IMR-90 (cell line): ENCODE data around the gene FAF1. TPM values are rescaled to one million over a fixed set of nuclear protein-coding genes. Genes with fewer than 3 reads are reported as not detected.

ENCODE experiments used
- ATAC-seq: fragments of 200-7000 bp; cut with Tn5 transposase; 2 replicates; pipeline ENCODE4 v1.9.1; 2020; ENCODE audit warnings: low read depth, mild to moderate bottlenecking, moderate library complexity
- BruUV-seq: library from RNA; stranded (reverse); fragments of 400-500 nt; replicated peaks from 2 replicates; lab custom pipeline; 2021; lab: Mats Ljungman, UMichigan
- CTCF ChIA-PET: fragments of 300-600 bp; formaldehyde crosslinking; extraction: SDS; loops from one replicate; lab custom pipeline; 2021; ENCODE audit warnings: antibody characterized with exemption; lab: Yijun Ruan, JAX
- POLR2A ChIA-PET: fragments of 300-600 bp; sonication (Branson Sonifier 250); formaldehyde crosslinking; loops from one replicate; lab custom pipeline; 2022; ENCODE audit warnings: antibody characterized with exemption; ENCODE audit not compliant: unreplicated experiment; lab: Charles Lee
- DNase-seq: peaks from one replicate; pipeline ENCODE4 v3.0.0; 2013
- H2AFZ ChIP-seq: replicated peaks from 2 replicates; pipeline ENCODE3; 2013; ENCODE audit warnings: low read length, mild to moderate bottlenecking; ENCODE audit not compliant: poor library complexity
- H2AK5ac ChIP-seq: 2 replicates; pipeline ENCODE4 v1.6.1; 2013; ENCODE audit warnings: low read depth, low read length, inconsistent platforms
- H2AK9ac ChIP-seq: replicated peaks from 2 replicates; pipeline ENCODE3; 2013; ENCODE audit warnings: mild to moderate bottlenecking, low read depth, low read length, moderate library complexity; ENCODE audit not compliant: poor library complexity
- H2BK120ac ChIP-seq: 2 replicates; pipeline ENCODE4 v1.6.1; 2013; ENCODE audit warnings: low read depth, low read length, inconsistent platforms
- H2BK15ac ChIP-seq: 3 replicates; pipeline ENCODE4 v1.6.1; 2013; ENCODE audit warnings: low read depth, low read length, inconsistent platforms
- H2BK20ac ChIP-seq: 2 replicates; pipeline ENCODE4 v1.6.1; 2013; ENCODE audit warnings: low read depth, mild to moderate bottlenecking, inconsistent platforms, low read length, moderate library complexity
- H2BK5ac ChIP-seq: 2 replicates; pipeline ENCODE4 v1.6.1; 2013; ENCODE audit warnings: mild to moderate bottlenecking, low read depth, low read length, inconsistent platforms; ENCODE audit not compliant: poor library complexity, severe bottlenecking
- H3K14ac ChIP-seq: replicated peaks from 2 replicates; pipeline ENCODE4 v1.6.1; 2013; ENCODE audit warnings: low read depth, low read length, inconsistent platforms
- H3K18ac ChIP-seq: 2 replicates; pipeline ENCODE4 v1.6.1; 2013; ENCODE audit warnings: low read depth, low read length, control low read depth
- H3K23ac ChIP-seq: 2 replicates; pipeline ENCODE4 v1.6.1; 2013; ENCODE audit warnings: low read depth, low read length, inconsistent platforms
- H3K27ac ChIP-seq: 2 replicates; pipeline ENCODE4 v1.5.1; 2013; ENCODE audit warnings: mild to moderate bottlenecking, control low read depth, low read length; ENCODE audit not compliant: insufficient read depth
- H3K27me3 ChIP-seq: 2 replicates; pipeline ENCODE4 v1.6.1; 2013; ENCODE audit warnings: low read length; ENCODE audit not compliant: control insufficient read depth, insufficient read depth
- H3K36me3 ChIP-seq: 2 replicates; pipeline ENCODE4 v1.6.1; 2013; ENCODE audit warnings: low read length, mixed read lengths; ENCODE audit not compliant: control insufficient read depth, insufficient read depth
- H3K4ac ChIP-seq: 2 replicates; pipeline ENCODE4 v1.6.1; 2013; ENCODE audit warnings: low read depth, low read length, inconsistent platforms
- H3K4me1 ChIP-seq: 2 replicates; pipeline ENCODE4 v1.6.1; 2013; ENCODE audit warnings: low read length, mixed read lengths; ENCODE audit not compliant: control insufficient read depth, insufficient read depth
- H3K4me2 ChIP-seq: 2 replicates; pipeline ENCODE4 v1.6.1; 2013; ENCODE audit warnings: low read depth, mild to moderate bottlenecking, control low read depth, low read length, moderate library complexity
- H3K4me3 ChIP-seq: 2 replicates; pipeline ENCODE4 v1.5.1; 2013; ENCODE audit warnings: low read depth, mild to moderate bottlenecking, control low read depth, low read length, moderate library complexity; ENCODE audit not compliant: insufficient read depth
- H3K56ac ChIP-seq: 2 replicates; pipeline ENCODE4 v1.6.1; 2013; ENCODE audit warnings: low read length, inconsistent platforms; ENCODE audit not compliant: insufficient read depth; ENCODE audit errors: extremely low read depth
- H3K79me1 ChIP-seq, 2 experiments: 2 replicates each; pipeline ENCODE4 v1.6.1; 2013; ENCODE audit warnings: low read length in 2 of 2, inconsistent platforms in 1 of 2, low read depth in 1 of 2
- H3K9ac ChIP-seq: 2 replicates; pipeline ENCODE4 v1.6.1; 2013; ENCODE audit warnings: low read depth, low read length, control low read depth
- H3K9me1 ChIP-seq: 2 replicates; pipeline ENCODE4 v1.6.1; 2013; ENCODE audit warnings: low read length, inconsistent platforms; ENCODE audit not compliant: insufficient read depth
- H3K9me3 ChIP-seq: 2 replicates; pipeline ENCODE4 v1.6.1; 2013; ENCODE audit warnings: low read length; ENCODE audit not compliant: control insufficient read depth, insufficient read depth
- H4K20me1 ChIP-seq: 2 replicates; pipeline ENCODE4 v1.6.1; 2013; ENCODE audit warnings: low read length, inconsistent platforms; ENCODE audit not compliant: insufficient read depth
- H4K5ac ChIP-seq: 2 replicates; pipeline ENCODE4 v1.6.1; 2013; ENCODE audit warnings: mild to moderate bottlenecking, low read depth, low read length, control low read depth
- H4K8ac ChIP-seq, 2 experiments: 2 replicates each; pipeline ENCODE4 v1.6.1; 2013; ENCODE audit warnings: low read depth in 2 of 2, low read length in 2 of 2, control low read depth in 1 of 2, inconsistent platforms in 1 of 2
- H4K91ac ChIP-seq: 2 replicates; pipeline ENCODE4 v1.6.1; 2013; ENCODE audit warnings: low read depth, low read length, inconsistent platforms; ENCODE audit not compliant: insufficient read depth
- CEBPB ChIP-seq: IDR thresholded peaks from 2 replicates; pipeline ENCODE4 v1.6.1; 2012; ENCODE audit warnings: low read depth, low read length, improper control_type of control experiment
- CHD1 ChIP-seq: IDR thresholded peaks from 2 replicates; pipeline ENCODE4 v1.6.1; 2012; ENCODE audit warnings: low read depth, low read length, improper control_type of control experiment
- FOS ChIP-seq: fragments of 150-350 bp; IDR thresholded peaks from 2 replicates; pipeline ENCODE4 v1.6.1; 2016; ENCODE audit warnings: low read depth, low read length
- MAFK ChIP-seq: IDR thresholded peaks from 2 replicates; pipeline ENCODE4 v1.6.1; 2012; ENCODE audit warnings: low read depth, low read length, improper control_type of control experiment
- MAZ ChIP-seq: IDR thresholded peaks from 2 replicates; pipeline ENCODE4 v1.6.1; 2012; ENCODE audit warnings: low read depth, mild to moderate bottlenecking, low read length, improper control_type of control experiment, moderate library complexity, borderline replicate concordance
- MXI1 ChIP-seq: IDR thresholded peaks from 2 replicates; pipeline ENCODE4 v1.6.1; 2012; ENCODE audit warnings: low read depth, mild to moderate bottlenecking, low read length, moderate library complexity, borderline replicate concordance
- NFE2L2 ChIP-seq: fragments of 150-350 bp; IDR thresholded peaks from 2 replicates; pipeline ENCODE4 v1.6.1; 2016; ENCODE audit warnings: low read depth, mild to moderate bottlenecking, low read length
- POLR2A ChIP-seq: IDR thresholded peaks from 2 replicates; pipeline ENCODE4 v1.6.1; 2012; ENCODE audit warnings: mild to moderate bottlenecking, low read depth, low read length
- RAD21 ChIP-seq: IDR thresholded peaks from 2 replicates; pipeline ENCODE4 v1.6.1; 2012; ENCODE audit warnings: low read length, improper control_type of control experiment
- RCOR1 ChIP-seq: IDR thresholded peaks from 2 replicates; pipeline ENCODE4 v1.6.1; 2012; ENCODE audit warnings: mild to moderate bottlenecking, low read length, improper control_type of control experiment; ENCODE audit not compliant: insufficient replicate concordance
- RFX5 ChIP-seq: IDR thresholded peaks from 2 replicates; pipeline ENCODE4 v1.8.0; 2012; ENCODE audit warnings: low read depth, mild to moderate bottlenecking, low read length, moderate library complexity
- WGBS, 2 experiments: methylation state at CpG; one replicate each; pipeline versions ENCODE4 v1.1.5 to v1.1.7; 2013; ENCODE audit warnings: missing lambda C conversion rate in 2 of 2; ENCODE audit not compliant: insufficient read length in 1 of 2; ENCODE audit errors: extremely low coverage in 2 of 2; 5-methylcytosine and 5-hydroxymethylcytosine counted together
- dilution Hi-C: fragments of 300-500 bp; cut with HindIII; formaldehyde crosslinking; loops from one replicate; pipeline ENCODE4 v1.14.3; 2018; ENCODE audit warnings: low sequenced_read_pairs; ENCODE audit not compliant: unreplicated experiment
- in situ Hi-C: fragments of 300-500 bp; cut with MboI; formaldehyde crosslinking; loops from 3 replicates; pipeline ENCODE4 v1.14.3; 2019; ENCODE audit warnings: low sequenced_read_pairs, inconsistent platforms, mixed read lengths
- intact Hi-C: fragments of 100-400 bp; cut with micrococcal nuclease; formaldehyde crosslinking; loops from 2 replicates; pipeline ENCODE4 v1.10.0; 2022
- polyA plus RNA-seq, 3 experiments: library from polyadenylated mRNA; depleted of rRNA; stranded (reverse); fragments of >200 nt; gene quantifications; 2 replicates each; pipeline ENCODE4 v1.2.3, GENCODE V29; 2012; ENCODE audit warnings: low replicate concordance in 1 of 3
- total RNA-seq: library from RNA; depleted of rRNA; stranded (reverse); fragments of >200 nt; gene quantifications from 2 replicates; pipeline ENCODE4 v1.2.3, GENCODE V29; 2012
- TF ChIP-seq, protein P1 (sequence below): fragments of 150-350 bp; IDR thresholded peaks from 2 replicates; pipeline ENCODE4 v1.6.1; 2016; ENCODE audit warnings: low read depth, mild to moderate bottlenecking, low read length, moderate library complexity, borderline replicate concordance
- TF ChIP-seq, protein P2 (sequence below): fragments of 150-350 bp; IDR thresholded peaks from 2 replicates; pipeline ENCODE4 v1.6.1; 2017; ENCODE audit warnings: mild to moderate bottlenecking, antibody characterized with exemption, low read length, low read depth

Gene FAF1
- total and polyA plus RNA-seq, 2 of the 4 experiments (the other 2 are of a cell fraction): 18.8 to 72.9 TPM

DNA sequence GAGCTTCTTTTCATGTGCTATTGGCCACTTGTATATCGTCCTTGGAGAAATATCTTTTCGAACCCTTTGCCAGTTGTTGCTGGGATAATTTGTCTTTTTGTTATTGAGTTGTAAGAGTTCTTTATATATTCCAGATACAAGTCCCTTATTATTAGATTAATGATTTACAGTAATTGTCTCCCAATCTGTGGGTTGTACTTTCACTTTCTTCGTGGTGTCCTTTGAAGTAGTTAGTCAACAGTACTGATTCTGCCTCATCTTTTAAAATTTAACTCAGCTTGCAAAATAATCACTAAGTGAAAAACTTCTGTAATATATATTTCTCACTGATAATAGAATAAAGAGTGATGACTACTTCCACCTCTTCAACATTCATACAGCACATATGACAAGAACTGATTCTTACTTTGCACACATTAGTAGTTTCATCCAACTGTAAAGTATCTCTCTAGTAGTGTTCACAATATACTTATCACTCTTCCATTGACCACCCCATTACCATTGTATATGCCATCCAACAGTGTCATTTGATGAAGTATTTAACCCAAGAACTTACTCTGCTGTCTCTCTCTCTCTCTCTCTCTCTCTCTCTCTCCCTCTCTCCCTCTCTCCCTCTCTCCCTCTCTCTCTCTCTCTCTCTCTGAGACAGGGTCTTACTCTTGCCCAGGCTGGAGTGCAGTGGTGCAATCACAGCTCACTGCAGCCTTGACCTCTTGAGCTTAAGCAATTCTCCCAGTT is 432.6 kb downstream of the FAF1 start:
- Histone ChIP-seq H4K5ac (no peak overlapping the region), H2BK120ac (no peak overlapping the region), H3K4me2 (no peak overlapping the region), H3K14ac (no peak overlapping the region), H3K18ac (no peak overlapping the region), H4K20me1 (no peaks in the 10 kb centered on the region), H4K91ac (no peak overlapping the region), H3K79me1 (no peaks in the 10 kb centered on the region), H4K8ac (no peak overlapping the region), H3K9me1 (no peaks in the 10 kb centered on the region; the same call in 1 of the 2 replicates), H2AK5ac (no peak overlapping the region), H3K4me3 (no peak overlapping the region), H2AFZ (no peak overlapping the region), H3K27me3 (no peaks in the 10 kb centered on the region), H2BK15ac (no peak overlapping the region), H3K56ac (no peak overlapping the region), H3K4ac (no peak overlapping the region), H2BK5ac (no peak overlapping the region), H3K27ac (no peak overlapping the region), H2BK20ac (no peak overlapping the region), H3K23ac (no peak overlapping the region), H3K36me3 (no peaks in the 10 kb centered on the region), H2AK9ac (no peak overlapping the region), H3K9ac (no peak overlapping the region), H3K9me3 (no peaks in the 10 kb centered on the region), H3K4me1 (peaks cover 2% of the 10 kb centered on the region; the same call in 1 of the 2 replicates)
- TF ChIP-seq, protein P1, sequence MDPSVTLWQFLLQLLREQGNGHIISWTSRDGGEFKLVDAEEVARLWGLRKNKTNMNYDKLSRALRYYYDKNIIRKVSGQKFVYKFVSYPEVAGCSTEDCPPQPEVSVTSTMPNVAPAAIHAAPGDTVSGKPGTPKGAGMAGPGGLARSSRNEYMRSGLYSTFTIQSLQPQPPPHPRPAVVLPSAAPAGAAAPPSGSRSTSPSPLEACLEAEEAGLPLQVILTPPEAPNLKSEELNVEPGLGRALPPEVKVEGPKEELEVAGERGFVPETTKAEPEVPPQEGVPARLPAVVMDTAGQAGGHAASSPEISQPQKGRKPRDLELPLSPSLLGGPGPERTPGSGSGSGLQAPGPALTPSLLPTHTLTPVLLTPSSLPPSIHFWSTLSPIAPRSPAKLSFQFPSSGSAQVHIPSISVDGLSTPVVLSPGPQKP: no peak
- TF ChIP-seq NFE2L2 (no peak), POLR2A (no peak), MAZ (no peak), CEBPB (no peak), CHD1 (no peak), MAFK (no peak), MXI1 (no peak), RCOR1 (no peak), RFX5 (no peak), RAD21 (no peak), FOS (no peak)
- TF ChIP-seq, protein P2, sequence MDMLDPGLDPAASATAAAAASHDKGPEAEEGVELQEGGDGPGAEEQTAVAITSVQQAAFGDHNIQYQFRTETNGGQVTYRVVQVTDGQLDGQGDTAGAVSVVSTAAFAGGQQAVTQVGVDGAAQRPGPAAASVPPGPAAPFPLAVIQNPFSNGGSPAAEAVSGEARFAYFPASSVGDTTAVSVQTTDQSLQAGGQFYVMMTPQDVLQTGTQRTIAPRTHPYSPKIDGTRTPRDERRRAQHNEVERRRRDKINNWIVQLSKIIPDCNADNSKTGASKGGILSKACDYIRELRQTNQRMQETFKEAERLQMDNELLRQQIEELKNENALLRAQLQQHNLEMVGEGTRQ: no peak
- in situ Hi-C loops: no loop called here
- WGBS, 2 experiments: no CpG with 5 or more reads among the region's 3 CpGs
- ATAC-seq (no peak), DNase-seq (no peak)
- intact Hi-C loops: no loop called here
- BruUV-seq: no TSS peak
- dilution Hi-C loops: no loop called here
- ChIA-PET POLR2A (interaction anchor here (0.5 kb wide), 1 partner anchor 110 kb away, joined by 5 read pairs; no protein-coding TSS in a partner anchor), CTCF (interaction anchor here (0.5 to 1.0 kb wide), 2 partner anchors 18 to 113 kb away, joined by 3 to 4 read pairs; no protein-coding TSS in a partner anchor)
